Measurements from ENCODE around the gene TLCD3A.
"Not testable (repeated sequence)": the region's sequence is repeated elsewhere in the genome, so short reads cannot be mapped to it uniquely, and the experiment has no call there.

The TLCD3A gene

GRCh38 chr17:789931-790873, 57.8 kb downstream of the TLCD3A start:
- DNase-seq: not testable (repeated sequence)

GRCh38 chr17:790874-791247, 58.5 kb downstream of the TLCD3A start:
- DNase-seq: not testable (repeated sequence)

GRCh38 chr17:791829-792228, 59.4 kb downstream of the TLCD3A start:
- no peak for DNase-seq

GRCh38 chr17:792277-792676, 59.9 kb downstream of the TLCD3A start:
- no peak for DNase-seq
